Parathyroid adenoma (tissue), 2 donors: Measurements from ENCODE around the gene HS6ST3.

Experiments used
- H2AFZ ChIP-seq: fragments of 300-600 bp; sonication (generic); one replicate; pipeline ENCODE4 v1.7.0; 2017; ENCODE audit warnings: antibody characterized with exemption, mild to moderate bottlenecking
- H3K27ac ChIP-seq: fragments of 300-600 bp; sonication (generic); one replicate; pipeline ENCODE4 v1.7.0; 2017
- H3K27me3 ChIP-seq: fragments of 300-600 bp; sonication (generic); one replicate; pipeline ENCODE4 v1.7.0; 2017; ENCODE audit warnings: low read length; ENCODE audit not compliant: control insufficient read depth, insufficient read depth
- H3K36me3 ChIP-seq: fragments of 300-600 bp; sonication (generic); one replicate; pipeline ENCODE4 v1.7.0; 2017; ENCODE audit warnings: low read length; ENCODE audit not compliant: control insufficient read depth, insufficient read depth
- H3K4me1 ChIP-seq: fragments of 300-600 bp; sonication (generic); one replicate; pipeline ENCODE4 v1.7.0; 2017; ENCODE audit warnings: control low read depth
- H3K4me2 ChIP-seq: fragments of 300-600 bp; sonication (generic); one replicate; pipeline ENCODE4 v1.7.0; 2017; ENCODE audit warnings: low read length
- H3K4me3 ChIP-seq: fragments of 300-600 bp; sonication (generic); one replicate; pipeline ENCODE4 v1.7.0; 2017; ENCODE audit warnings: low read depth, low read length
- H3K79me2 ChIP-seq: fragments of 300-600 bp; sonication (generic); one replicate; pipeline ENCODE4 v1.7.0; 2017; ENCODE audit warnings: control low read depth
- H3K9ac ChIP-seq: fragments of 300-600 bp; sonication (generic); one replicate; pipeline ENCODE4 v1.7.0; 2017; ENCODE audit warnings: mild to moderate bottlenecking
- H3K9me3 ChIP-seq: fragments of 300-600 bp; sonication (generic); one replicate; pipeline ENCODE4 v1.7.0; 2017; ENCODE audit warnings: low read length; ENCODE audit not compliant: control insufficient read depth
- TF ChIP-seq, protein P1 (sequence below): fragments of 300-600 bp; sonication (generic); IDR thresholded peaks from one replicate; pipeline ENCODE4 v1.7.0; 2017; ENCODE audit warnings: antibody characterized with exemption, mild to moderate bottlenecking
- donor health status: primary hyperparathyroidism.

HS6ST3 gene

DNA sequence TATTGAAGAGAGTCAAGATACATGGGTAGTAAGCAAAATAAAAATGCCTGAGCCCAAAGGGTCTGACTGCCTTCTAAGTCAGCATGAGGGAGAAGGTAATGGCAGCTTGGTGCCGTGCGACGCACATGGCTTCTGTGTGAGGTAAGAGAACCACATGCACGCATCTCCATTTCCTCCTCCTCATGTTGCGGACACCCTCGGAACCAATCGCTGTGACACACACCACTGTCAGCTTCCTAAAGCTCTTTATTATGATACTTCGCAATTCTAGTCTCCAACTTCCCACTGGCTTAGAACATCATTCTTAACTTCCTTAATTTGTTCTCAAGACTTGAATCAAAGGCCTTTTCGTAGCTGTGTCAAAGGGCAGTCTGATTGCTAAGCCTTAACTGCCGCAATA is 734.2 kb downstream of the HS6ST3 start:
- Histone ChIP-seq H3K79me2 (no peaks in the 10 kb centered on the region), H2AFZ (no peak overlapping the region), H3K9me3 (no peaks in the 10 kb centered on the region), H3K4me2 (no peak overlapping the region), H3K9ac (no peak overlapping the region), H3K4me3 (no peak overlapping the region), H3K36me3 (no peaks in the 10 kb centered on the region), H3K4me1 (peaks cover 10% of the 10 kb centered on the region), H3K27me3 (no peaks in the 10 kb centered on the region), H3K27ac (no peak overlapping the region)
- TF ChIP-seq, protein P1, sequence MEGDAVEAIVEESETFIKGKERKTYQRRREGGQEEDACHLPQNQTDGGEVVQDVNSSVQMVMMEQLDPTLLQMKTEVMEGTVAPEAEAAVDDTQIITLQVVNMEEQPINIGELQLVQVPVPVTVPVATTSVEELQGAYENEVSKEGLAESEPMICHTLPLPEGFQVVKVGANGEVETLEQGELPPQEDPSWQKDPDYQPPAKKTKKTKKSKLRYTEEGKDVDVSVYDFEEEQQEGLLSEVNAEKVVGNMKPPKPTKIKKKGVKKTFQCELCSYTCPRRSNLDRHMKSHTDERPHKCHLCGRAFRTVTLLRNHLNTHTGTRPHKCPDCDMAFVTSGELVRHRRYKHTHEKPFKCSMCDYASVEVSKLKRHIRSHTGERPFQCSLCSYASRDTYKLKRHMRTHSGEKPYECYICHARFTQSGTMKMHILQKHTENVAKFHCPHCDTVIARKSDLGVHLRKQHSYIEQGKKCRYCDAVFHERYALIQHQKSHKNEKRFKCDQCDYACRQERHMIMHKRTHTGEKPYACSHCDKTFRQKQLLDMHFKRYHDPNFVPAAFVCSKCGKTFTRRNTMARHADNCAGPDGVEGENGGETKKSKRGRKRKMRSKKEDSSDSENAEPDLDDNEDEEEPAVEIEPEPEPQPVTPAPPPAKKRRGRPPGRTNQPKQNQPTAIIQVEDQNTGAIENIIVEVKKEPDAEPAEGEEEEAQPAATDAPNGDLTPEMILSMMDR, result no peak

DNA sequence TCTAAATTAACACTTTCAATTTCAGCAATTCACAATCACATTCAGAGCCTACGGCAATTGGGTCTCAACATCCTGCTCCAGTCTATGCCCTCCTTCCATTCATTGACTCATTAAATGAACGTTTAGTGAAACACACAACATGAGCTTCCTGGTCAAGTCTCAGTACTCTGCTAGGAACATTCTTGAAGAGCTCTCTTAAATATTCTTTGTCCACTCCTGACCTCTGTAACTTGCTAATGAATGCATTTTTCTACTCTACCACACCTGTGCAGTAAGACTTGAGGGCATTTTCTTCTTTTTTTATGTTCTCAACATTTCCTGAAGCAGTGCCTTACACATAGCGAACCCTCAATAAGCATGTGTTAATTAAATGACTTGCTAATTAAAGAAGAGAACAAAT is 735.7 kb downstream of the HS6ST3 start:
- no peaks in the 10 kb centered on the region for H3K36me3 ChIP-seq
- no peaks in the 10 kb centered on the region for H3K79me2 ChIP-seq
- H3K27ac ChIP-seq, result no peak overlapping the region
- no peak overlapping the region for H3K4me3 ChIP-seq
- H3K9ac ChIP-seq, result no peak overlapping the region
- TF ChIP-seq, protein P1, result no peak
- H3K27me3 ChIP-seq, result no peaks in the 10 kb centered on the region
- no peaks in the 10 kb centered on the region for H3K9me3 ChIP-seq
- no peak overlapping the region for H2AFZ ChIP-seq
- H3K4me1 ChIP-seq, result peaks cover 10% of the 10 kb centered on the region
- no peak overlapping the region for H3K4me2 ChIP-seq

DNA sequence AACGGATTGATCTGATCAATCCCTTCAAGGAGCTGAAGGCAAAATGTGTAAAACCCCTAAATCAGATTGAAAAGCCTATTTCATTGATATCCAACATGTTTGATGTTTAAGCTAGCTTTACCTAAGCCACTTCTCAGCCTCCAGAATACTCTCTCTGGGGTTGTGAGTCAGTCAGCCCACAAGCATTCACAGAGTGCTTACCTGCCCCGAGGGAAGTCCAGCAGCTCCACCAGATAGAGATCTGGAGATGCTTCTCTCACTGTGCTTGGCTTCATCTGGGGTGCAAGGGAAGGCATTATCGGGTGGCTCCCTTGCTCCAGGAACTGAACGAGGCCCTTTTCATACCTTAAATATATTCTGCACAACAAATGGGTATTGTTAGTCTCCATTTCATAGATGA is 744.7 kb downstream of the HS6ST3 start:
- TF ChIP-seq, protein P1, result no peak
- Histone ChIP-seq H3K4me2 (no peak overlapping the region), H3K36me3 (no peaks in the 10 kb centered on the region), H3K4me1 (no peaks in the 10 kb centered on the region), H3K9ac (no peak overlapping the region), H3K27ac (no peak overlapping the region), H3K9me3 (no peaks in the 10 kb centered on the region), H3K79me2 (no peaks in the 10 kb centered on the region), H3K27me3 (no peaks in the 10 kb centered on the region), H2AFZ (no peak overlapping the region), H3K4me3 (no peak overlapping the region)

DNA sequence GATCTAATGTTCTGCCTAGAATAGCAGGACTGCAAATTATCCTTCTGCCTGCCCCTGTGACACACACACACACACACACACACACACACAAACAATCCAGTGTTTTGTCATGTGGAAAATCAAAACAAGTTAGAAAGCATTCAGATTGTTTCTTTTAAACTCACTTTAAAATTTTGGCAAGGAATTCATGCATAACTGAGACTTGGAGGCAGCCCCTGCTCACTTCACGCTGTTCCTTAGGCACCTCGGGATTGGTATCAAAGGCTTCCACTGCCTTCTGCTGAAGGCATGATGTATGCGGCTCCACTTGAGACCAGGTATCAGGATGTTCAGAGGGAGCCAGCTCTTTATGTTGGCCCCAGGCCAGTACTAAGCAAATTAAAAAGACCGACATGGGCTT is 745.6 kb downstream of the HS6ST3 start:
- H3K9ac ChIP-seq, result no peak overlapping the region
- no peak overlapping the region for H2AFZ ChIP-seq
- H3K27me3 ChIP-seq, result no peaks in the 10 kb centered on the region
- TF ChIP-seq, protein P1, result no peak
- no peak overlapping the region for H3K4me2 ChIP-seq
- H3K4me1 ChIP-seq, result no peaks in the 10 kb centered on the region
- no peak overlapping the region for H3K27ac ChIP-seq
- H3K79me2 ChIP-seq, result no peaks in the 10 kb centered on the region
- H3K36me3 ChIP-seq, result no peaks in the 10 kb centered on the region
- H3K9me3 ChIP-seq, result no peaks in the 10 kb centered on the region
- H3K4me3 ChIP-seq, result no peak overlapping the region

DNA sequence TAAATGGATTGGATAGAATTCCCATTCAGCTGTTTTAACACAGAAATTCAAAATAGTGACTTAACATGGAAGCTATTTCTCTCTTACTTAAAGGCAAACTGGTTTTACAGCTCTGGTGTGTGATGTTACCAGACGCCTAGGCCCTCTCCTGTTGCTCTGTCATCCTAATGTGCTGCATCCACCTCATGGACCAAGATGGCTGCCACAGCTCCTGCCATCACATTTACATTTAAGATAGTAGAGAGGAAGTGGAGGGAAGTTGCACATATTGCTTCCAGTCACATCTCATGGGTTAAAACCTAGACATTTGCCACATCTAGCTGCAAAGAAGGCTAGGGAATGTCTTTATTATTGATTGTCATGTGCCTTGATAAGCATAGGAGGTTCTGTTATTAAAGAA is 746.8 kb downstream of the HS6ST3 start:
- no peaks in the 10 kb centered on the region for H3K9me3 ChIP-seq
- no peak overlapping the region for H3K4me3 ChIP-seq
- H3K79me2 ChIP-seq, result no peaks in the 10 kb centered on the region
- H3K27me3 ChIP-seq, result no peaks in the 10 kb centered on the region
- no peak overlapping the region for H3K4me2 ChIP-seq
- no peak overlapping the region for H2AFZ ChIP-seq
- no peaks in the 10 kb centered on the region for H3K36me3 ChIP-seq
- TF ChIP-seq, protein P1, result no peak
- no peak overlapping the region for H3K9ac ChIP-seq
- H3K27ac ChIP-seq, result no peak overlapping the region
- H3K4me1 ChIP-seq, result no peaks in the 10 kb centered on the region
